Mucosa of gallbladder (tissue), 1 donor: ENCODE measurements around the gene WDR33. TPM values are rescaled to one million over a fixed set of nuclear protein-coding genes. Genes with fewer than 3 reads are reported as not detected.
A peak's percentile ranks its signal among the peaks of the same experiment; 100 is the strongest.

Experiments
- DNase-seq: peaks from one replicate; pipeline ENCODE4 v3.0.0-alpha.2; 2020; ENCODE audit warnings: low spot score
- total RNA-seq: library from RNA; stranded (reverse); gene quantifications from one replicate; pipeline ENCODE4 v1.2.1, GENCODE V29; 2021
- donor health status: DM: no; HTN: no; CAD: no.

Gene WDR33
- total RNA-seq, 1 donor from 2014 or later = 49.2 TPM

DNA sequence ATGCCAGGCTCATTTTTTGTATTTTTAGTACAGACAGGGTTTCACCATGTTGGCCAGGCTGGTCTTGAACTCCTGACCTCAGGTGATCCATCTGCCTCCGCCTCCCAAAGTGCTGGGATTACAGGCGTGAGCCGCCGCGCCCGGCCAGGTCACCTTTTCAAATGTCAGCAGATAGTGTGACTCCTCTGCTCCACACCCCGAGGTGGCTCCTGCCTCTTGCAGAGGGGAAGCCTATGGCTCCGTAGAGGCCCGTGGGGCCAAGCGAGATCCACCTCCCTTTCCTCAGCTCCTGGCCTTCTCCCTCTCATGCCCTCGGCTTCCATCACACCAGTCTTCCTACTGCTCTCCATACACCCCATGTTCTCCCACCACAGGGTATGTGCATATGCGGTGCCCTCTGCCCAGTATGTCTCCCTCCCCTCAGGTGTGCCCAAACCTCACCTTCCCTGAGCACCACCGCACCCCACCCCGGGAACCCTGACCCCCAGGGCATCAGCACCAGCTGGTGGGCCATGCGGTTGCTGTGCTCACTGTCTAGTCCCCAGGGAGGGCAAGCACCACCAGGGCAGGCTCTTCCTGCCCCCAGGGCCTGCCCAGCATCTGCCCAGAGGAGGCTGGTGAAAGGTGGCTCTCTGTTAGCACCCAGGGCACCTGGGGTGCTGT, 154.3 kb downstream of the WDR33 start:
- DNase-seq = no peak

DNA sequence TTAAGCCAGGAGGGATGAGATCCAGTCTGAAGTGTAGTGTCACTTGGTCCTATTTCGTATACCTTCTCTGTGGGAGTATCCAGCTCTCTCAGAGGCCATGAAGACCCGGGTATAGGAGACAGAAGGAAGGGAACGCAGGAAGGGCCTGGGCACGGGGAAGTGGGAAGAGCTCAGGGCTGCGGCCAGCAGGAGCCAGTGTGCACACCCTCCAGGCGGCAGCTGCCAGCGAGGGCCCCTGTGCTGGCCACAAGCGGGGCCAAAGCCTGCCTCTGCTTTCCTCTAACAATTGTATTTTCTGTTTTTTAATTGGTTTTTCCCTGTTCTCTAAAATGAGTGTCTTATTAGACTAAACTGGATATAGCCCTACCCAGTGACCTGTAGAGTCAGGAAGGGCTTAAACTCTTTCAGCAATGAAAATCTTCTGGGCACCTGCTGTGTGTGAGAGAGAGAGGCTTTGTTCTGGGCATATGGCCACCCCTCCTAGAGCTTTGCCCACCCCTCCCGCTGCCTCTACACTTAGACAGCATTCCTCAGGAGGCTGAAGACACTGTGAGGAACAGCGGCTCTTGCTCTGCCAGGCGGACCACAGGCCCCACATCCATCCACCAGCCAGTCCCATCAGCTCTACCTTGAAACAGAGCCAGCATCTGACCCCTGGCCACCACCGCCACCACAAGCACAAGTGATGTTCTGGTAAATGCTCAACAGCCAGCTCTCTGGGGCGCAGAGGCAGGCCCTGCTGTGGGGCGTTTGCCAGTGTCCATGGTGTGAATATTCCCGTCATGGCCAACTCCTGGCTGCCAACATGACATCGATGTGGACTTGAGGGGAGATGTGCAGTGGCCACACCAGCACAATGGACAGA, 155.5 kb downstream of the WDR33 start:
- DNase-seq = no peak

- DNase-seq = no peak
Observed at GRCh38 chr2:127654838-127655175, 156.2 kb downstream of the WDR33 start.

- no peak for DNase-seq
Observed at GRCh38 chr2:127654084-127654837, 156.7 kb downstream of the WDR33 start.

DNA sequence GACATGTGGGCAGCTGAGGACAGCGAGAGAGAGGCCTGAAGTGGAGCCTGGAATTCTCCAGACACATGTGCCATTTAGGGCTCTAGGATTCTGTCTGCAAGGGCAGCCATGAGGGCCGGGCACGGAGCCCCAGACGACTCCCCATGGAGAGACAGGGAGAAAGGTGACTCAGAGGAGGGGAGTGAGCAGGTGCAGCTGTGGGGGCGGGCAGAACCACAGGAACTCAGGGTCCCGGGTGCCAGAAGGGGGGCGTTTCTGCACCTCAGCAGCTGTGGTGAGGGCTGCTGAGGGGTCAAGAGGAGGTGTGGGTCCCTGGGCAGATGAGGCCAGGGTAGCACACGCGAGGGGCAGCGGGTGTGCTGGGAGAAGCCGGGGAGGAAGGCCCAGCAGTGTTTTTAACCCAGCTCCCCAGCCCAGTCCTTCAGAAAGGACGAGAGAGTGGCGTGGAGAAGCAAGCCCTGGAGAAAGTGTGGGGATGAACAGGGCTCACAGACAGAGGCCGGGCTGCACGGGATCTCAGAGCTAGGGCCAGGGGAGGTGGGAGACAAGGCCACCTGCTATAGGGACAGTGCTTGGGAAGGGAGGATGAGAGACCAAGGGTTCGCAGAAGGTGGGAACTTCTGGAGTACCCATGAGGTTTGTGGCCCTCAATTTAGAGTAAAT, 157.4 kb downstream of the WDR33 start:
- no peak for DNase-seq

DNA sequence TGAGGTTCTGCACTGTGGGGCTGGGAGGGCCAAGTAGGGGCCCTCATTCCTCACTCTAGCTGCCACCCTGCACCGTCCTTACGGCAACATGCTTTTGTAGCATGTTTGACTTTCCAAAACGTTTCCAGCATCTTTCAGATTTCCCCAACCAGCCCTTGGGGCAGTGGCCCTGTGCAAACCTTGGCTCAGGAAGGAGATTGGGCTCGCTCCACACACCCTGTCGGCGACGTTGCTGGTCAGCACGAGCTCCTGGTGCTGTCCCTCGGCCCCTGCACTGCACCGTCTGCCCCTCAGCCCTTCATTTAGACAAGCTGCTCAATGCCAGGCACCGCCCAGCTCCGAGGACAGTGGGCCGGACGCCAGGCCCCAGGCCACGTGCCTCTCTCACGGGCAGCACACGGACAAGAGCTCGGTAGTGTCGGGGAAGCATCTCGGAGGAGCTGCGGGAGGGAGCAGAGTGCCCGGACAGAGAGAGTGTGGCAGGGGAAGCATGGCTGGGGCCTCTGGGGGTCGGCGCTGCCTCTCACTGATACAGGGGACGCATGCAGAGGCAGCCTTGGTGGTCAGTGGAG, 158.1 kb downstream of the WDR33 start:
- DNase-seq = no peak

- DNase-seq = peak; percentile 84
Observed at GRCh38 chr2:127651971-127652550, 158.9 kb downstream of the WDR33 start.

GRCh38 chr2:127651381-127651809, 159.6 kb downstream of the WDR33 start:
- DNase-seq = no peak

Other genes starting within 250 kb of the WDR33 start
- gene GPR17, start 165.0 kb downstream of the WDR33 start, total RNA-seq = 0.17 TPM
- 104 TPM for gene LIMS2, start 135.6 kb downstream of the WDR33 start, total RNA-seq
- 7.2 TPM for gene SFT2D3, start 109.7 kb downstream of the WDR33 start, total RNA-seq
- gene POLR2D, start 47.0 kb upstream of the WDR33 start, total RNA-seq = 21.4 TPM
- 14.4 TPM for gene AMMECR1L, start 74.8 kb upstream of the WDR33 start, total RNA-seq
- gene SAP130, start 216.9 kb upstream of the WDR33 start, total RNA-seq = 22.0 TPM